Keratinocyte (primary cell): ENCODE data around the gene SLC7A14. TPM values are rescaled to one million over a fixed set of nuclear protein-coding genes. Genes with fewer than 3 reads are reported as not detected.

ENCODE experiments used
- DNase-seq: peaks from one replicate; pipeline ENCODE4 v3.0.0-alpha.2; 2011; ENCODE audit warnings: low read depth, missing footprints, low spot score
- FAIRE-seq: peaks from 2 replicates; lab custom pipeline; 2011; peaks lifted over from hg19 to GRCh38; lab: Jason Lieb, UNC
- H2AFZ ChIP-seq: 2 replicates; pipeline ENCODE4 v1.6.0; 2012; ENCODE audit warnings: low read length, control low read depth, inconsistent platforms; ENCODE audit not compliant: control insufficient read depth
- H3K27ac ChIP-seq: 2 replicates; pipeline ENCODE4 v1.5.1; 2011; ENCODE audit warnings: low read length; ENCODE audit not compliant: control insufficient read depth, insufficient read depth
- H3K27me3 ChIP-seq: 3 replicates; pipeline ENCODE4 v1.6.0; 2011; ENCODE audit warnings: low read length; ENCODE audit not compliant: control insufficient read depth, insufficient read depth; ENCODE audit errors: extremely low read depth
- H3K36me3 ChIP-seq, 2 experiments: 2 replicates in 1 of 2; 3 replicates in 1 of 2; pipeline ENCODE4 v1.5.1; 2011; ENCODE audit warnings: low read length in 2 of 2, mild to moderate bottlenecking in 1 of 2; ENCODE audit not compliant: control insufficient read depth in 2 of 2, insufficient read depth in 2 of 2; ENCODE audit errors: extremely low read depth in 1 of 2
- H3K4me1 ChIP-seq: 3 replicates; pipeline ENCODE4 v1.5.1; 2011; ENCODE audit warnings: low read length; ENCODE audit not compliant: control insufficient read depth, insufficient read depth; ENCODE audit errors: extremely low read depth
- H3K4me2 ChIP-seq: 3 replicates; pipeline ENCODE4 v1.6.0; 2011; ENCODE audit warnings: low read depth, low read length; ENCODE audit not compliant: control insufficient read depth, insufficient read depth; ENCODE audit errors: extremely low read depth
- H3K4me3 ChIP-seq, 3 experiments: fragments of 200-600 bp in 1 of 3; sonication (generic) in 1 of 3; 2 replicates in 2 of 3; 3 replicates in 1 of 3; pipeline ENCODE4 v1.5.1; 2011 to 2016; ENCODE audit warnings: low read length in 3 of 3, mild to moderate bottlenecking in 3 of 3, control low read depth in 2 of 3, inconsistent platforms in 1 of 3, low read depth in 1 of 3, mixed read lengths in 1 of 3, mixed run types in 1 of 3, moderate library complexity in 1 of 3; ENCODE audit not compliant: control insufficient read depth in 2 of 3, insufficient read depth in 2 of 3; ENCODE audit errors: extremely low read depth in 1 of 3
- H3K79me2 ChIP-seq: 2 replicates; pipeline ENCODE4 v1.6.0; 2012; ENCODE audit warnings: low read length; ENCODE audit not compliant: control insufficient read depth, insufficient read depth
- H3K9ac ChIP-seq: 3 replicates; pipeline ENCODE4 v1.6.0; 2011; ENCODE audit warnings: low read length; ENCODE audit not compliant: control insufficient read depth, insufficient read depth; ENCODE audit errors: extremely low read depth
- H3K9me1 ChIP-seq: 3 replicates; pipeline ENCODE4 v1.6.0; 2011; ENCODE audit warnings: low read length; ENCODE audit not compliant: control insufficient read depth, insufficient read depth; ENCODE audit errors: extremely low read depth
- H3K9me3 ChIP-seq: 2 replicates; pipeline ENCODE4 v1.5.1; 2012; ENCODE audit warnings: low read depth, low read length; ENCODE audit not compliant: control insufficient read depth
- H4K20me1 ChIP-seq: 3 replicates; pipeline ENCODE4 v1.6.0; 2011; ENCODE audit warnings: low read length; ENCODE audit not compliant: control insufficient read depth, insufficient read depth; ENCODE audit errors: extremely low read depth
- EZH2 ChIP-seq: IDR thresholded peaks from one replicate; pipeline ENCODE4 v1.6.1; 2012; ENCODE audit warnings: inconsistent platforms, mild to moderate bottlenecking, low read length, moderate library complexity
- dilution Hi-C: fragments of 300-500 bp; cut with MboI; formaldehyde crosslinking; loops from one replicate; pipeline ENCODE4 v1.7.0; 2020; ENCODE audit warnings: low sequenced_read_pairs; ENCODE audit not compliant: extremely low pct_ligation_motif_present
- polyA plus RNA-seq, 5 experiments: library from polyadenylated mRNA; depleted of rRNA in 3 of 5; stranded (reverse) in 3 of 5; stranded (forward) in 1 of 5; unstranded in 1 of 5; fragments of >200 nt; gene quantifications; 1 replicate in 1 of 5; 2 replicates in 3 of 5; 3 replicates in 1 of 5; pipeline versions ENCODE4 v1.2.1 to v1.2.3, GENCODE V29; 2011 to 2012; ENCODE audit warnings: missing spikeins in 2 of 5, low read depth in 1 of 5, low replicate concordance in 1 of 5
- TF ChIP-seq, protein P1 (sequence below), 3 experiments: IDR thresholded peaks in 1 of 3; conservative IDR thresholded peaks in 1 of 3; optimal IDR thresholded peaks in 1 of 3; 2 replicates in 2 of 3; 3 replicates in 1 of 3; pipeline versions ENCODE3 to v1.5.1; 2011; ENCODE audit warnings: low read length in 3 of 3, mild to moderate bottlenecking in 3 of 3, moderate library complexity in 2 of 3, control low read depth in 1 of 3, inconsistent platforms in 1 of 3; ENCODE audit not compliant: insufficient read depth in 2 of 3; ENCODE audit errors: extremely low read depth in 1 of 3

SLC7A14 gene
- polyA plus RNA-seq, 1 donor (not counting 4 experiments of a cell fraction or from before 2014, with no cell fraction given) = not detected

DNA sequence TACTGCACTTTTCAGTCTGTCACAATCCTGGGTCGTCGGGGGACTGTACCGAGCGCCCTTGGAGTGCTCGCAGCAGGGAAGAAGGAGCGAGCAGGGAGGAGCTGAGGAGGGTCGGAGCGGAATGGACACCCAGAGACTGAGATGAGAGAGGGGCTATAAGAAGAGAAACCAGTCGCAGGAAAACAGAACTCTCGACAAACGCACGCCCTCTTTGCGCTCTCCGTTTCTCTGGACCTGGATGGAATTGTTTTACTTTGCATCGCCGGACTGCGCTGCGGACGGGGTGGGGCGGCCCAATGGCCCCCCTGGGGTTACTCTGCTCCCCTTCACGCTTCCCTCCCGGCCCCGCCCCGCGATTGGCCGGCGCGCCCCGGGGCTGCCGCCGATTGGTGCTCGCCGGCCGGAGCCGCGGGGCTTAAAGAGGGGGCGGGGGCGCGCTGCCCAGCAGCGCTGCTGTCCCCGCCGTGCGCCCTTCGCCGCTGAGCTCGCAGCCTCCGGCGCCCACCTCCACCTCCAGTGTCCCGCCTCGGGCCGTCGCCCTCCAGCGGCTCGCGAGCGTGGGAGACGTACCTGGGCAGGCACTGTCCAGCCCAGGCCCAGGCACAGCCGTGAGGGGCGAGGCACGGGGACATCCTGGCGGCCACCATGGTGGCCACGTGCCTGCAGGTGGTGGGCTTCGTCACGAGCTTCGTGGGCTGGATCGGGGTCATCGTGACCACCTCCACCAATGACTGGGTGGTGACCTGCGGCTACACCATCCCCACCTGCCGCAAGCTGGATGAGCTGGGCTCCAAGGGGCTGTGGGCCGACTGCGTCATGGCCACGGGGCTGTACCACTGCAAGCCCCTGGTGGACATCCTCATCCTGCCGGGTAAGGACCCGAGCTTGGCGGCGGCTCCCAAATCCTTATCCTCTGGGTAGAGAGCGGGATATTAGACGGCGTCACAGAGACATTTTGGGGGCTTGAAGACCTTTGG lies 167.2 kb downstream of the SLC7A14 start, which contains the start of gene CLDN11:
TSS of gene CLDN11 (plus strand) at position 447 of the 977 bp plus-strand sequence. CDS start at position 646, 199 bp downstream.
- no peak for DNase-seq

DNA sequence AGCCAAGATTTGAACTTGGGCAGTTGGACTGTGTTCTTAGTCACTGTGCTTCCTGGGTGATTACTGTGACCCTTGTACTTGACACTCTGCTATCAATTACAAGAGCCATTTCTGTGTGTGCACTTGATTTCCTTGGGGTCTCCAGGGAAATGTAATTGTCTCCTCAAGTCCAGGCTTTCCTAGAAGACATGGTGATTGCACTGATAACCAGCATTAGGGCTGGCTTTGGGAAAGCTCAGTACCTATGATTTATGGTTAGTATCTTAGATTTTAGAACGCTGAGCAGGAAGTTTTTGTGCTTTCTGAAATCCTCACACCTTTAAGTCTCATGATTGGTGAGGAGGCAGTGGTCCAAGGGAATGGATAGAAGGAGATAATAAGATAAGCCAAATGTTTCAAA lies 168.8 kb downstream of the SLC7A14 start:
- Histone ChIP-seq H4K20me1 (no peaks in the 10 kb centered on the region), H3K4me2 (no peak overlapping the region), H3K27ac (no peak overlapping the region), H3K79me2 (no peaks in the 10 kb centered on the region), H3K9me1 (no peaks in the 10 kb centered on the region), H2AFZ (no peak overlapping the region), H3K36me3 (no peaks in the 10 kb centered on the region), H3K9ac (no peak overlapping the region), H3K4me3 (no peak overlapping the region), H3K9me3 (no peaks in the 10 kb centered on the region), H3K4me1 (peaks cover 8% of the 10 kb centered on the region), H3K27me3 (peaks cover 24% of the 10 kb centered on the region)
- dilution Hi-C loops = no loop called here
- FAIRE-seq (no peak), DNase-seq (no peak)
- TF ChIP-seq, protein P1, sequence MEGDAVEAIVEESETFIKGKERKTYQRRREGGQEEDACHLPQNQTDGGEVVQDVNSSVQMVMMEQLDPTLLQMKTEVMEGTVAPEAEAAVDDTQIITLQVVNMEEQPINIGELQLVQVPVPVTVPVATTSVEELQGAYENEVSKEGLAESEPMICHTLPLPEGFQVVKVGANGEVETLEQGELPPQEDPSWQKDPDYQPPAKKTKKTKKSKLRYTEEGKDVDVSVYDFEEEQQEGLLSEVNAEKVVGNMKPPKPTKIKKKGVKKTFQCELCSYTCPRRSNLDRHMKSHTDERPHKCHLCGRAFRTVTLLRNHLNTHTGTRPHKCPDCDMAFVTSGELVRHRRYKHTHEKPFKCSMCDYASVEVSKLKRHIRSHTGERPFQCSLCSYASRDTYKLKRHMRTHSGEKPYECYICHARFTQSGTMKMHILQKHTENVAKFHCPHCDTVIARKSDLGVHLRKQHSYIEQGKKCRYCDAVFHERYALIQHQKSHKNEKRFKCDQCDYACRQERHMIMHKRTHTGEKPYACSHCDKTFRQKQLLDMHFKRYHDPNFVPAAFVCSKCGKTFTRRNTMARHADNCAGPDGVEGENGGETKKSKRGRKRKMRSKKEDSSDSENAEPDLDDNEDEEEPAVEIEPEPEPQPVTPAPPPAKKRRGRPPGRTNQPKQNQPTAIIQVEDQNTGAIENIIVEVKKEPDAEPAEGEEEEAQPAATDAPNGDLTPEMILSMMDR (optimal IDR thresholded peaks at IDR 0.05 in 1 of 3, IDR thresholded peaks at IDR 0.05 in 1 of 3, conservative IDR thresholded peaks at IDR 0.05 in 1 of 3; ENCODE audit: extremely low read depth in 1 of 3, insufficient read depth in 2 of 3, low read length in 3 of 3) = no peak
- no peak for TF ChIP-seq EZH2

More for the DNA sequence above, 167.2 kb downstream of the SLC7A14 start, which contains the start of gene CLDN11:
- H3K27ac ChIP-seq = no peak within 1 kb of the TSS
- FAIRE-seq = no peak
- H3K36me3 ChIP-seq = no peaks in the 10 kb centered on the region
- peaks cover 24% of the 10 kb centered on the region for H3K27me3 ChIP-seq
- H3K9me3 ChIP-seq = no peaks in the 10 kb centered on the region
- H3K9ac ChIP-seq = no peak within 1 kb of the TSS
- no peaks in the 10 kb centered on the region for H4K20me1 ChIP-seq
- peak within 1 kb of the TSS; percentile 65 for H3K4me2 ChIP-seq
- TF ChIP-seq, protein P1 (optimal IDR thresholded peaks at IDR 0.05 in 1 of 3, IDR thresholded peaks at IDR 0.05 in 1 of 3, conservative IDR thresholded peaks at IDR 0.05 in 1 of 3; ENCODE audit: extremely low read depth in 1 of 3, insufficient read depth in 2 of 3, low read length in 3 of 3) = no peak
- no peak for TF ChIP-seq EZH2
- H3K4me3 ChIP-seq = peak within 1 kb of the TSS in 2 of 3 experiments; percentile 10 to 55
- no peaks in the 10 kb centered on the region for H3K9me1 ChIP-seq
- H3K79me2 ChIP-seq = no peaks in the 10 kb centered on the region
- dilution Hi-C loops = no loop called here
- H2AFZ ChIP-seq = peak within 1 kb of the TSS; percentile 22
- H3K4me1 ChIP-seq = peaks cover 8% of the 10 kb centered on the region
